Osteoblast (primary cell): Measurements from ENCODE around the gene CAMTA1. TPM values are rescaled to one million over a fixed set of nuclear protein-coding genes. Genes with fewer than 3 reads are reported as not detected.

Experiments
- DNase-seq: peaks from one replicate; pipeline ENCODE4 v3.0.0; 2011; ENCODE audit warnings: low spot score, mixed read lengths; ENCODE audit not compliant: insufficient read length; ENCODE audit errors: missing footprints
- H2AFZ ChIP-seq: 2 replicates; pipeline ENCODE4 v1.6.0; 2011; ENCODE audit warnings: mild to moderate bottlenecking, low read length
- H3K27ac ChIP-seq: 2 replicates; pipeline ENCODE4 v1.5.1; 2011; ENCODE audit warnings: mild to moderate bottlenecking, low read depth, low read length, moderate library complexity
- H3K27me3 ChIP-seq: 2 replicates; pipeline ENCODE4 v1.6.0; 2012; ENCODE audit warnings: mild to moderate bottlenecking, control low read depth, inconsistent platforms, low read length, moderate library complexity; ENCODE audit not compliant: insufficient read depth
- H3K36me3 ChIP-seq: 2 replicates; pipeline ENCODE4 v1.5.1; 2011; ENCODE audit warnings: mild to moderate bottlenecking, low read length, control low read depth, moderate library complexity; ENCODE audit not compliant: insufficient read depth
- H3K4me1 ChIP-seq: 2 replicates; pipeline ENCODE4 v1.5.1; 2011; ENCODE audit warnings: mild to moderate bottlenecking, low read length, control low read depth, moderate library complexity; ENCODE audit not compliant: insufficient read depth
- H3K4me2 ChIP-seq: 2 replicates; pipeline ENCODE4 v1.6.0; 2011; ENCODE audit warnings: mild to moderate bottlenecking, low read length; ENCODE audit not compliant: insufficient read depth
- H3K4me3 ChIP-seq: fragments of 200-600 bp; sonication (generic); 3 replicates; pipeline ENCODE4 v1.5.1; 2012; ENCODE audit warnings: mild to moderate bottlenecking, low read length, inconsistent platforms; ENCODE audit not compliant: insufficient read depth
- H3K79me2 ChIP-seq: 2 replicates; pipeline ENCODE4 v1.6.0; 2012; ENCODE audit warnings: mild to moderate bottlenecking, low read length, control low read depth, inconsistent platforms; ENCODE audit not compliant: insufficient read depth
- H3K9me3 ChIP-seq: 2 replicates; pipeline ENCODE4 v1.5.1; 2011; ENCODE audit warnings: low read depth, low read length, control low read depth
- H4K20me1 ChIP-seq: 2 replicates; pipeline ENCODE4 v1.6.0; 2012; ENCODE audit warnings: mild to moderate bottlenecking, low read length, control low read depth; ENCODE audit not compliant: insufficient read depth
- total RNA-seq: library from RNA; depleted of rRNA; stranded (reverse); fragments of >200 nt; gene quantifications from 2 replicates; pipeline ENCODE4 v1.2.3, GENCODE V29; 2012
- TF ChIP-seq, protein P1 (sequence below): IDR thresholded peaks from 2 replicates; pipeline ENCODE4 v1.5.1; 2011; ENCODE audit warnings: mild to moderate bottlenecking, low read depth, low read length, moderate library complexity; ENCODE audit errors: extremely low read depth

CAMTA1 gene
- total RNA-seq, 1 donor: 47.4 TPM

DNA sequence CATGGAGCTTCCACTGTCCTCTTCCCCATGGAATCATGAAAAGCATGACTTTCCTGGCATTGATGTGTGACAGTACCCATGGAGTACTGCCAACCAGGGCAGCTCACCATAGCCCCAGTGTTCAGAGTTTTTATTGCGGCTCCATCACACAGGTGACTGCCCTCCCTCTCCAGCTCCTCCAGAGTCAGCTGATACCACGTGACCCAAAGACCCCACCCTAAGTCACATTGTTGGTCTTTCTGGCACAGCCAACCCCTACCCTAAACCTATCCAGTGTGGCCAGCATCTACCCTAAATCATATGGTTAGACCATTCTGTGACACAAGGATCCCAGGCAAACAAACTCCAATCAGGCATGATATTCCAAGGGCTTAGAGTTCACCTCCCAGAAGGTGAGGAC, 908.4 kb downstream of the CAMTA1 start:
- DNase-seq: no peak
- Histone ChIP-seq H3K4me3 (no peak overlapping the region), H4K20me1 (no peaks in the 10 kb centered on the region), H3K27ac (no peak overlapping the region), H2AFZ (no peak overlapping the region), H3K27me3 (no peaks in the 10 kb centered on the region), H3K4me1 (no peaks in the 10 kb centered on the region), H3K9me3 (no peaks in the 10 kb centered on the region), H3K4me2 (no peak overlapping the region), H3K36me3 (no peaks in the 10 kb centered on the region), H3K79me2 (no peaks in the 10 kb centered on the region)
- TF ChIP-seq, protein P1, sequence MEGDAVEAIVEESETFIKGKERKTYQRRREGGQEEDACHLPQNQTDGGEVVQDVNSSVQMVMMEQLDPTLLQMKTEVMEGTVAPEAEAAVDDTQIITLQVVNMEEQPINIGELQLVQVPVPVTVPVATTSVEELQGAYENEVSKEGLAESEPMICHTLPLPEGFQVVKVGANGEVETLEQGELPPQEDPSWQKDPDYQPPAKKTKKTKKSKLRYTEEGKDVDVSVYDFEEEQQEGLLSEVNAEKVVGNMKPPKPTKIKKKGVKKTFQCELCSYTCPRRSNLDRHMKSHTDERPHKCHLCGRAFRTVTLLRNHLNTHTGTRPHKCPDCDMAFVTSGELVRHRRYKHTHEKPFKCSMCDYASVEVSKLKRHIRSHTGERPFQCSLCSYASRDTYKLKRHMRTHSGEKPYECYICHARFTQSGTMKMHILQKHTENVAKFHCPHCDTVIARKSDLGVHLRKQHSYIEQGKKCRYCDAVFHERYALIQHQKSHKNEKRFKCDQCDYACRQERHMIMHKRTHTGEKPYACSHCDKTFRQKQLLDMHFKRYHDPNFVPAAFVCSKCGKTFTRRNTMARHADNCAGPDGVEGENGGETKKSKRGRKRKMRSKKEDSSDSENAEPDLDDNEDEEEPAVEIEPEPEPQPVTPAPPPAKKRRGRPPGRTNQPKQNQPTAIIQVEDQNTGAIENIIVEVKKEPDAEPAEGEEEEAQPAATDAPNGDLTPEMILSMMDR: no peak

DNA sequence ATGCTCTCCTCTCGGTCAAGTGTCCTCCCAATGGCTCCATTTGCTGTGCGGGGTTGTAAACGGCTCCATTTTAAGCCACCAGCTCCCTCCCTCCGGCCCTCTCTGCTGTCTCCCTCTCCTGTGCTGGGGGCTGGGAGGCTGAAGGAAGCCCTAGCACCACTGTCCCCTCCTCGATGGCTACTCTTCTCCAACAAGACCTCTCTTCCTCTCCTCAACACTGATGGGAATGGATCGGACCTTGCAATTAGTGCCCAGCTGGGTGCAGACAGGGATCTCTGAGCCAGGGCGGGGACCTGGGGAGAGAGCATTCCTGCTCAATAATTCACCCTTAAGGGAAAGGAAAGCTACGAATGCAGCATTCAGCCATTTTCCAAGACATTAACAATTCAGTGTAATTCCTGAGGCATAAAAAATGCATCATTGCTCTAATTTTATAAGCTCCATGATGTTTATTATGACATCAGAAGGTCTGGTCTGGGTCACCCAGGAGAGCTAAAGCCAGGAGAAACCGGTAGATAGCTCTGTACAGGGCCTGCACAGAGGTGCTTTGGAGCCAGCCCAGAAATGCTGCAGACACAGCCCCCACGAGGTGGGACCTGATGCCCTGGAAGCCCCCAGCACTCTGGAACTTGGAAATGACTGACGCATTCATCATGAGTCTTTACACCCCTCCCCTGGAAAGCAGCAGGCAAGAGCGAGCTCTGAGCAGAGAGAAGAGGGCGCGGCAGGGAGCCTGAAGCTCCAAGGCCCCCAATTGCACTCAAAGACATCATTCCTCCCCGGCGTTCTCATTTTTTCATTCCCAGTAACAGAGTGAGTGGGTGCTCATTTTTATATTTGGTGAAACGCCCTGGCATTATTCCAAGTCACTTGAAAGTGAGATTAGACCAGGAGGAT, 909.6 kb downstream of the CAMTA1 start:
- Histone ChIP-seq H3K4me3 (no peak overlapping the region), H4K20me1 (no peaks in the 10 kb centered on the region), H3K36me3 (no peaks in the 10 kb centered on the region), H3K9me3 (no peaks in the 10 kb centered on the region), H3K27me3 (peaks cover under 1% of the 10 kb centered on the region), H3K27ac (no peak overlapping the region), H3K79me2 (no peaks in the 10 kb centered on the region), H3K4me1 (no peaks in the 10 kb centered on the region), H3K4me2 (no peak overlapping the region), H2AFZ (no peak overlapping the region)
- peak; percentile 52 for DNase-seq
- TF ChIP-seq, protein P1: no peak

GRCh38 chr1:7695497-7696117, 910.4 kb downstream of the CAMTA1 start:
- no peaks in the 10 kb centered on the region for H3K79me2 ChIP-seq
- H3K27ac ChIP-seq: no peak overlapping the region
- no peaks in the 10 kb centered on the region for H3K36me3 ChIP-seq
- no peaks in the 10 kb centered on the region for H3K9me3 ChIP-seq
- TF ChIP-seq, protein P1: no peak
- H3K4me3 ChIP-seq: no peak overlapping the region
- no peaks in the 10 kb centered on the region for H4K20me1 ChIP-seq
- H2AFZ ChIP-seq: no peak overlapping the region
- DNase-seq: no peak
- H3K27me3 ChIP-seq: peaks cover 7% of the 10 kb centered on the region
- H3K4me2 ChIP-seq: no peak overlapping the region
- no peaks in the 10 kb centered on the region for H3K4me1 ChIP-seq

- no peak for DNase-seq
- TF ChIP-seq, protein P1: no peak
- no peak overlapping the region for H3K4me2 ChIP-seq
Measured at GRCh38 chr1:7698641-7699040, 913.4 kb downstream of the CAMTA1 start.

More at GRCh38 chr1:7698641-7699040, 913.4 kb downstream of the CAMTA1 start:
- Histone ChIP-seq H4K20me1 (no peaks in the 10 kb centered on the region), H3K79me2 (no peaks in the 10 kb centered on the region), H2AFZ (no peak overlapping the region), H3K36me3 (no peaks in the 10 kb centered on the region), H3K27me3 (peaks cover 34% of the 10 kb centered on the region), H3K9me3 (no peaks in the 10 kb centered on the region), H3K4me1 (no peaks in the 10 kb centered on the region), H3K4me3 (no peak overlapping the region), H3K27ac (no peak overlapping the region)
